IMR-90 (cell line): Measurements from ENCODE around the gene S1PR3. TPM values are rescaled to one million over a fixed set of nuclear protein-coding genes. Genes with fewer than 3 reads are reported as not detected.

Experiments
- ATAC-seq: fragments of 200-7000 bp; cut with Tn5 transposase; 2 replicates; pipeline ENCODE4 v1.9.1; 2020; ENCODE audit warnings: low read depth, mild to moderate bottlenecking, moderate library complexity
- BruUV-seq: library from RNA; stranded (reverse); fragments of 400-500 nt; replicated peaks from 2 replicates; lab custom pipeline; 2021; lab: Mats Ljungman, UMichigan
- CTCF ChIA-PET: fragments of 300-600 bp; formaldehyde crosslinking; extraction: SDS; loops from one replicate; lab custom pipeline; 2021; ENCODE audit warnings: antibody characterized with exemption; lab: Yijun Ruan, JAX
- POLR2A ChIA-PET: fragments of 300-600 bp; sonication (Branson Sonifier 250); formaldehyde crosslinking; loops from one replicate; lab custom pipeline; 2022; ENCODE audit warnings: antibody characterized with exemption; ENCODE audit not compliant: unreplicated experiment; lab: Charles Lee
- DNase-seq: peaks from one replicate; pipeline ENCODE4 v3.0.0; 2013
- H2AFZ ChIP-seq: replicated peaks from 2 replicates; pipeline ENCODE3; 2013; ENCODE audit warnings: low read length, mild to moderate bottlenecking; ENCODE audit not compliant: poor library complexity
- H2AK5ac ChIP-seq: 2 replicates; pipeline ENCODE4 v1.6.1; 2013; ENCODE audit warnings: low read depth, low read length, inconsistent platforms
- H2AK9ac ChIP-seq: replicated peaks from 2 replicates; pipeline ENCODE3; 2013; ENCODE audit warnings: mild to moderate bottlenecking, low read depth, low read length, moderate library complexity; ENCODE audit not compliant: poor library complexity
- H2BK120ac ChIP-seq: 2 replicates; pipeline ENCODE4 v1.6.1; 2013; ENCODE audit warnings: low read depth, low read length, inconsistent platforms
- H2BK15ac ChIP-seq: 3 replicates; pipeline ENCODE4 v1.6.1; 2013; ENCODE audit warnings: low read depth, low read length, inconsistent platforms
- H2BK20ac ChIP-seq: 2 replicates; pipeline ENCODE4 v1.6.1; 2013; ENCODE audit warnings: low read depth, mild to moderate bottlenecking, inconsistent platforms, low read length, moderate library complexity
- H2BK5ac ChIP-seq: 2 replicates; pipeline ENCODE4 v1.6.1; 2013; ENCODE audit warnings: mild to moderate bottlenecking, low read depth, low read length, inconsistent platforms; ENCODE audit not compliant: poor library complexity, severe bottlenecking
- H3K14ac ChIP-seq: replicated peaks from 2 replicates; pipeline ENCODE4 v1.6.1; 2013; ENCODE audit warnings: low read depth, low read length, inconsistent platforms
- H3K18ac ChIP-seq: 2 replicates; pipeline ENCODE4 v1.6.1; 2013; ENCODE audit warnings: low read depth, low read length, control low read depth
- H3K23ac ChIP-seq: 2 replicates; pipeline ENCODE4 v1.6.1; 2013; ENCODE audit warnings: low read depth, low read length, inconsistent platforms
- H3K27ac ChIP-seq: 2 replicates; pipeline ENCODE4 v1.5.1; 2013; ENCODE audit warnings: mild to moderate bottlenecking, control low read depth, low read length; ENCODE audit not compliant: insufficient read depth
- H3K27me3 ChIP-seq: 2 replicates; pipeline ENCODE4 v1.6.1; 2013; ENCODE audit warnings: low read length; ENCODE audit not compliant: control insufficient read depth, insufficient read depth
- H3K36me3 ChIP-seq: 2 replicates; pipeline ENCODE4 v1.6.1; 2013; ENCODE audit warnings: low read length, mixed read lengths; ENCODE audit not compliant: control insufficient read depth, insufficient read depth
- H3K4ac ChIP-seq: 2 replicates; pipeline ENCODE4 v1.6.1; 2013; ENCODE audit warnings: low read depth, low read length, inconsistent platforms
- H3K4me1 ChIP-seq: 2 replicates; pipeline ENCODE4 v1.6.1; 2013; ENCODE audit warnings: low read length, mixed read lengths; ENCODE audit not compliant: control insufficient read depth, insufficient read depth
- H3K4me2 ChIP-seq: 2 replicates; pipeline ENCODE4 v1.6.1; 2013; ENCODE audit warnings: low read depth, mild to moderate bottlenecking, control low read depth, low read length, moderate library complexity
- H3K4me3 ChIP-seq: 2 replicates; pipeline ENCODE4 v1.5.1; 2013; ENCODE audit warnings: low read depth, mild to moderate bottlenecking, control low read depth, low read length, moderate library complexity; ENCODE audit not compliant: insufficient read depth
- H3K56ac ChIP-seq: 2 replicates; pipeline ENCODE4 v1.6.1; 2013; ENCODE audit warnings: low read length, inconsistent platforms; ENCODE audit not compliant: insufficient read depth; ENCODE audit errors: extremely low read depth
- H3K79me1 ChIP-seq, 2 experiments: 2 replicates each; pipeline ENCODE4 v1.6.1; 2013; ENCODE audit warnings: low read length in 2 of 2, inconsistent platforms in 1 of 2, low read depth in 1 of 2
- H3K9ac ChIP-seq: 2 replicates; pipeline ENCODE4 v1.6.1; 2013; ENCODE audit warnings: low read depth, low read length, control low read depth
- H3K9me1 ChIP-seq: 2 replicates; pipeline ENCODE4 v1.6.1; 2013; ENCODE audit warnings: low read length, inconsistent platforms; ENCODE audit not compliant: insufficient read depth
- H3K9me3 ChIP-seq: 2 replicates; pipeline ENCODE4 v1.6.1; 2013; ENCODE audit warnings: low read length; ENCODE audit not compliant: control insufficient read depth, insufficient read depth
- H4K20me1 ChIP-seq: 2 replicates; pipeline ENCODE4 v1.6.1; 2013; ENCODE audit warnings: low read length, inconsistent platforms; ENCODE audit not compliant: insufficient read depth
- H4K5ac ChIP-seq: 2 replicates; pipeline ENCODE4 v1.6.1; 2013; ENCODE audit warnings: mild to moderate bottlenecking, low read depth, low read length, control low read depth
- H4K8ac ChIP-seq, 2 experiments: 2 replicates each; pipeline ENCODE4 v1.6.1; 2013; ENCODE audit warnings: low read depth in 2 of 2, low read length in 2 of 2, control low read depth in 1 of 2, inconsistent platforms in 1 of 2
- H4K91ac ChIP-seq: 2 replicates; pipeline ENCODE4 v1.6.1; 2013; ENCODE audit warnings: low read depth, low read length, inconsistent platforms; ENCODE audit not compliant: insufficient read depth
- BHLHE40 ChIP-seq: fragments of 150-350 bp; IDR thresholded peaks from 2 replicates; pipeline ENCODE4 v1.6.1; 2016; ENCODE audit warnings: mild to moderate bottlenecking, low read depth, low read length
- CEBPB ChIP-seq: IDR thresholded peaks from 2 replicates; pipeline ENCODE4 v1.6.1; 2012; ENCODE audit warnings: low read depth, low read length, improper control_type of control experiment
- CHD1 ChIP-seq: IDR thresholded peaks from 2 replicates; pipeline ENCODE4 v1.6.1; 2012; ENCODE audit warnings: low read depth, low read length, improper control_type of control experiment
- CTCF ChIP-seq: conservative IDR thresholded peaks from 2 replicates; pipeline ENCODE4 v1.5.1; 2012; ENCODE audit warnings: mild to moderate bottlenecking, low read depth, low read length, improper control_type of control experiment
- ELK1 ChIP-seq: fragments of 150-350 bp; IDR thresholded peaks from 2 replicates; pipeline ENCODE4 v1.6.1; 2016; ENCODE audit warnings: low read depth, mild to moderate bottlenecking, low read length, moderate library complexity, borderline replicate concordance
- FOS ChIP-seq: fragments of 150-350 bp; IDR thresholded peaks from 2 replicates; pipeline ENCODE4 v1.6.1; 2016; ENCODE audit warnings: low read depth, low read length
- MAFK ChIP-seq: IDR thresholded peaks from 2 replicates; pipeline ENCODE4 v1.6.1; 2012; ENCODE audit warnings: low read depth, low read length, improper control_type of control experiment
- MAZ ChIP-seq: IDR thresholded peaks from 2 replicates; pipeline ENCODE4 v1.6.1; 2012; ENCODE audit warnings: low read depth, mild to moderate bottlenecking, low read length, improper control_type of control experiment, moderate library complexity, borderline replicate concordance
- MXI1 ChIP-seq: IDR thresholded peaks from 2 replicates; pipeline ENCODE4 v1.6.1; 2012; ENCODE audit warnings: low read depth, mild to moderate bottlenecking, low read length, moderate library complexity, borderline replicate concordance
- NFE2L2 ChIP-seq: fragments of 150-350 bp; IDR thresholded peaks from 2 replicates; pipeline ENCODE4 v1.6.1; 2016; ENCODE audit warnings: low read depth, mild to moderate bottlenecking, low read length
- POLR2A ChIP-seq: IDR thresholded peaks from 2 replicates; pipeline ENCODE4 v1.6.1; 2012; ENCODE audit warnings: mild to moderate bottlenecking, low read depth, low read length
- RCOR1 ChIP-seq: IDR thresholded peaks from 2 replicates; pipeline ENCODE4 v1.6.1; 2012; ENCODE audit warnings: mild to moderate bottlenecking, low read length, improper control_type of control experiment; ENCODE audit not compliant: insufficient replicate concordance
- RFX5 ChIP-seq: IDR thresholded peaks from 2 replicates; pipeline ENCODE4 v1.8.0; 2012; ENCODE audit warnings: low read depth, mild to moderate bottlenecking, low read length, moderate library complexity
- SMC3 ChIP-seq: fragments of 150-350 bp; IDR thresholded peaks from 2 replicates; pipeline ENCODE4 v1.6.1; 2016; ENCODE audit warnings: low read depth, mild to moderate bottlenecking, antibody characterized with exemption, low read length, moderate library complexity
- WGBS, 2 experiments: methylation state at CpG; one replicate each; pipeline versions ENCODE4 v1.1.5 to v1.1.7; 2013; ENCODE audit warnings: missing lambda C conversion rate in 2 of 2; ENCODE audit not compliant: insufficient read length in 1 of 2; ENCODE audit errors: extremely low coverage in 2 of 2; 5-methylcytosine and 5-hydroxymethylcytosine counted together
- dilution Hi-C: fragments of 300-500 bp; cut with HindIII; formaldehyde crosslinking; loops from one replicate; pipeline ENCODE4 v1.14.3; 2018; ENCODE audit warnings: low sequenced_read_pairs; ENCODE audit not compliant: unreplicated experiment
- in situ Hi-C: fragments of 300-500 bp; cut with MboI; formaldehyde crosslinking; loops from 3 replicates; pipeline ENCODE4 v1.14.3; 2019; ENCODE audit warnings: low sequenced_read_pairs, inconsistent platforms, mixed read lengths
- intact Hi-C: fragments of 100-400 bp; cut with micrococcal nuclease; formaldehyde crosslinking; loops from 2 replicates; pipeline ENCODE4 v1.10.0; 2022
- polyA plus RNA-seq, 3 experiments: library from polyadenylated mRNA; depleted of rRNA; stranded (reverse); fragments of >200 nt; gene quantifications; 2 replicates each; pipeline ENCODE4 v1.2.3, GENCODE V29; 2012; ENCODE audit warnings: low replicate concordance in 1 of 3
- total RNA-seq: library from RNA; depleted of rRNA; stranded (reverse); fragments of >200 nt; gene quantifications from 2 replicates; pipeline ENCODE4 v1.2.3, GENCODE V29; 2012

The S1PR3 gene
- total and polyA plus RNA-seq, 2 of the 4 experiments (the other 2 are of a cell fraction), result 28.4 to 28.7 TPM

GRCh38 chr9:88996046-88996920 is 5.0 kb downstream of the S1PR3 start:
- H3K9me3 ChIP-seq, result no peaks in the 10 kb centered on the region
- in situ Hi-C loops, result loop anchor here (10.0 kb wide), 1 partner anchor 221 kb away; no protein-coding TSS in a partner anchor
- intact Hi-C loops, result no loop called here
- TF ChIP-seq SMC3 (no peak), MAZ (no peak), RCOR1 (no peak), POLR2A (no peak), CTCF (no peak), BHLHE40 (no peak), MAFK (no peak), FOS (no peak), RFX5 (no peak), NFE2L2 (no peak), MXI1 (no peak), CEBPB (no peak), ELK1 (no peak), CHD1 (no peak)

More at GRCh38 chr9:88996046-88996920, 5.0 kb downstream of the S1PR3 start:
- Histone ChIP-seq H3K4me1 (peaks cover 27% of the 10 kb centered on the region), H3K4ac (no peak overlapping the region), H3K4me3 (no peak overlapping the region), H2BK15ac (no peak overlapping the region), H2AK5ac (no peak overlapping the region), H2AK9ac (no peak overlapping the region), H3K27ac (no peak overlapping the region), H2BK120ac (no peak overlapping the region), H2BK5ac (no peak overlapping the region), H4K5ac (no peak overlapping the region), H2BK20ac (no peak overlapping the region), H3K4me2 (no peak overlapping the region), H3K23ac (no peak overlapping the region), H4K8ac (no peak overlapping the region), H3K14ac (no peak overlapping the region), H3K79me1 (peaks cover 33 to 67% of the 10 kb centered on the region in 2 experiments), H3K9ac (no peak overlapping the region), H4K91ac (no peak overlapping the region), H4K20me1 (peaks cover 4% of the 10 kb centered on the region), H3K56ac (no peak overlapping the region), H3K36me3 (peaks cover 33% of the 10 kb centered on the region), H2AFZ (no peak overlapping the region), H3K9me1 (peaks cover 27% of the 10 kb centered on the region), H3K18ac (no peak overlapping the region), H3K27me3 (no peaks in the 10 kb centered on the region)
- POLR2A ChIA-PET, result no interaction called here
- WGBS, 2 experiments, result 88% methylated on average over 1 of the region's 14 CpGs; no CpG with 5 or more reads in 1 of the 2 experiments
- dilution Hi-C loops, result loop anchor here (25.0 kb wide), 1 partner anchor 359 kb away; no protein-coding TSS in a partner anchor
- BruUV-seq, result no TSS peak
- DNase-seq (no peak), ATAC-seq (no peak)
- CTCF ChIA-PET, result interaction anchor here (0.6 kb wide), 1 partner anchor 422 kb away, joined by 7 read pairs; no protein-coding TSS in a partner anchor
